Activated naive CD4-positive, alpha-beta T cell treated with anti-CD3 and anti-CD28 coated beads, Interleukin-2, amount 50 U/mL, for 72 hours (primary cell): Measurements from ENCODE around the gene LILRA6. TPM values are rescaled to one million over a fixed set of nuclear protein-coding genes. Genes with fewer than 3 reads are reported as not detected.
"Not testable (repeated sequence)": the region's sequence is repeated elsewhere in the genome, so short reads cannot be mapped to it uniquely, and the experiment has no call there.

Experiments used
- ATAC-seq, 2 donors: fragments of 150-1000 bp; cut with Tn5 transposase; 2 replicates each; pipeline ENCODE4 v1.10.0; 2021; ENCODE audit warnings: mild to moderate bottlenecking in 2 of 2, moderate library complexity in 2 of 2
- DNase-seq, 2 donors: peaks; one replicate each; pipeline ENCODE4 v3.0.0; 2021 to 2022; ENCODE audit warnings: low spot score in 2 of 2
- H3K27ac Mint-ChIP-seq, 2 donors: one replicate each; pipeline ENCODE4 v1.8.0; 2022; ENCODE audit warnings: mild to moderate bottlenecking in 2 of 2, mixed read lengths in 2 of 2
- H3K36me3 Mint-ChIP-seq, 2 donors: one replicate each; pipeline ENCODE4 v1.8.0; 2022; ENCODE audit warnings: mixed read lengths in 2 of 2
- H3K9me3 Mint-ChIP-seq, 2 donors: one replicate each; pipeline ENCODE4 v1.8.0; 2022; ENCODE audit warnings: mixed read lengths in 2 of 2
- total RNA-seq, 2 donors: library from RNA; stranded (reverse); gene quantifications; one replicate each; pipeline ENCODE4 v1.2.3, GENCODE V29; 2022

Gene LILRA6
- total RNA-seq, 2 donors from 2014 or later, result not detected

- Mint-ChIP-seq H3K9me3 (no peaks in the 10 kb centered on the region), H3K27ac (no peak overlapping the region), H3K36me3 (no peaks in the 10 kb centered on the region)
- ATAC-seq, result peak in 1 of 2 donors; percentile 53
- no peak for DNase-seq
Observed at GRCh38 chr19:54273821-54274220, 31.2 kb upstream of the LILRA6 start.

- H3K27ac Mint-ChIP-seq, H3K36me3 Mint-ChIP-seq, ATAC-seq, DNase-seq, H3K9me3 Mint-ChIP-seq: not testable (repeated sequence)
Observed at GRCh38 chr19:54272181-54272580, 29.6 kb upstream of the LILRA6 start.

- not testable (repeated sequence) for H3K9me3 Mint-ChIP-seq, H3K36me3 Mint-ChIP-seq, ATAC-seq, H3K27ac Mint-ChIP-seq, DNase-seq
Observed at GRCh38 chr19:54271587-54271986, 29.0 kb upstream of the LILRA6 start.

- Mint-ChIP-seq H3K36me3 (no peaks in the 10 kb centered on the region), H3K9me3 (no peaks in the 10 kb centered on the region), H3K27ac (no peak overlapping the region)
- ATAC-seq (no peak), DNase-seq (no peak)
Observed at GRCh38 chr19:54271106-54271505, 28.5 kb upstream of the LILRA6 start.

DNA sequence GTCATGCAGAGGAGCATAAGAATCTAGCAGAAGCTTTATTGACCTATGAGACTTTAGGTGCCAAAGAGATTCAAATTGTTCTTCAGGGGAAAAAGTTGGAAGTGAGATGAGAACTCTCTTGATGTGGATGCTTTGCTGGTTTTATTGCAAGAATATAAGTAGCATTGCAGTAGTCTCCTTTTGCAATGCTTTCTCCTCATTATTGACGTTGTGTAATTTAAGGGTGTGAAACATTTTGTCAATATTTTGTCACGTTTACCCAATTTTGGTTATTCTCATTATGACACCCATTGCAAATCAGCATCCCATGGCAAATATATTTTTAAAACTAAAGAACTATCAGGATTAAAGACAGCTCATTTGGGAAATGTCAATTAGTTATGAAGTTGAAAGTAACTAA lies 26.3 kb upstream of the LILRA6 start:
- no peak overlapping the region for H3K27ac Mint-ChIP-seq
- ATAC-seq (no peak), DNase-seq (no peak)
- H3K36me3 Mint-ChIP-seq, result no peaks in the 10 kb centered on the region
- H3K9me3 Mint-ChIP-seq, result no peaks in the 10 kb centered on the region

- ATAC-seq, result peak; percentile 78 to 79
- Mint-ChIP-seq H3K36me3 (no peaks in the 10 kb centered on the region), H3K27ac (no peak overlapping the region), H3K9me3 (no peaks in the 10 kb centered on the region)
- peak in 1 of 2 donors; percentile 74 for DNase-seq
Observed at GRCh38 chr19:54266133-54266532, 23.5 kb upstream of the LILRA6 start.

- DNase-seq (no peak), ATAC-seq (no peak)
- Mint-ChIP-seq H3K27ac (no peak overlapping the region), H3K9me3 (no peaks in the 10 kb centered on the region), H3K36me3 (no peaks in the 10 kb centered on the region)
Observed at GRCh38 chr19:54262470-54262869, 19.9 kb upstream of the LILRA6 start.

- peak in 1 of 2 donors; percentile 11 for DNase-seq
- Mint-ChIP-seq H3K9me3 (no peaks in the 10 kb centered on the region), H3K27ac (no peak overlapping the region)
Observed at GRCh38 chr19:54262066-54262465, 19.5 kb upstream of the LILRA6 start.

GRCh38 chr19:54257116-54257480 lies 14.5 kb upstream of the LILRA6 start, which contains the start of gene LILRB5:
LILRB5 (minus strand) TSS chr19:54257273; CDS start chr19:54257193, 80 bp downstream.
- DNase-seq, result no peak
- Mint-ChIP-seq H3K9me3 (no peaks in the 10 kb centered on the region), H3K27ac (no peak within 1 kb of the TSS), H3K36me3 (no peaks in the 10 kb centered on the region)
- ATAC-seq, result no peak

More at GRCh38 chr19:54262066-54262465, 19.5 kb upstream of the LILRA6 start:
- H3K36me3 Mint-ChIP-seq, result no peaks in the 10 kb centered on the region
- ATAC-seq, result no peak

DNA sequence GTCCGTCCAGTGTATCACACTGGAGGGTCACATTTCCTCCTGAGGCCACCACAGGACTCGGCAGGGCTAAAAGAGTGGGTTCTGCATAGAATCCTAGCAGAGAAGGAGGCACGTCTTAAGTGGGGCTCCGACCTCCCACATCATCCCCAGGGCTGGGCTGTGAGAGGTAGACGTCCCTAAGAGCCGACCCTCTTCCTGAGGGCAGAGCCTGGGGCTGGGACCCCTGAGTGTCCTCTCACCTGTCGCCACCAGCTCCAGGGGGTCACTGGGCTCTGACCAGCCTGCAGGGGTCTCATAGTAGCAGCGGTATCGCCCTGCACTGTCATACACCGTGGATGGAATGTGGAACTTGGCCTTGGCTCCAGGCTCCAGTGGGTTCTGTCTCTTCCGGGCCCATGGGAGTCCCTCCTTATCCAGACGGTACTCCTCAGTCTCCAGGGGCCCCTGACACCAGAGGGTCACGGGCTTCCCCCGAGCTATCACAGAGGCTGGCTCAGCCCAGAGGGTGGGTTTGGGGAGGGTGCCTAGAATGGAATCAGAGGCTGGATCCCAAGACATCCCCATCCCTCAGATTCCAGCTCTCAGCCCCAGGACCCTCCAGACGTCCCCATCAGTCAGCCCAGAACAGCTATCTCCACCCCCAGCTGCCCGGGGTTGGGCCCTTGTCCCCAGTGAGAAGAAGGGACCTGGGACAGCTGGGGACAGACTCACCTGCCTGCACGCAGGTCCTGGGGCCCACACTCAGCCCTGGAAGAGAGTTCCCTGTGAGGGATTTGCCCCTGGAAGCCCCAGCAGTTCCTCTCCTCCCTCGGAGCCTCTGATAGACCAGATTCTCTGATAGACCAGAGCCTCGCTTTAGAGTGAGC lies 13.9 kb upstream of the LILRA6 start:
- no peaks in the 10 kb centered on the region for H3K36me3 Mint-ChIP-seq
- no peak for ATAC-seq
- H3K9me3 Mint-ChIP-seq, result no peaks in the 10 kb centered on the region
- no peak for DNase-seq
- H3K27ac Mint-ChIP-seq, result no peak overlapping the region

GRCh38 chr19:54255105-54255775 lies 12.7 kb upstream of the LILRA6 start:
- Mint-ChIP-seq H3K27ac (no peak overlapping the region), H3K9me3 (no peaks in the 10 kb centered on the region), H3K36me3 (no peaks in the 10 kb centered on the region)
- ATAC-seq, result no peak
- no peak for DNase-seq

DNA sequence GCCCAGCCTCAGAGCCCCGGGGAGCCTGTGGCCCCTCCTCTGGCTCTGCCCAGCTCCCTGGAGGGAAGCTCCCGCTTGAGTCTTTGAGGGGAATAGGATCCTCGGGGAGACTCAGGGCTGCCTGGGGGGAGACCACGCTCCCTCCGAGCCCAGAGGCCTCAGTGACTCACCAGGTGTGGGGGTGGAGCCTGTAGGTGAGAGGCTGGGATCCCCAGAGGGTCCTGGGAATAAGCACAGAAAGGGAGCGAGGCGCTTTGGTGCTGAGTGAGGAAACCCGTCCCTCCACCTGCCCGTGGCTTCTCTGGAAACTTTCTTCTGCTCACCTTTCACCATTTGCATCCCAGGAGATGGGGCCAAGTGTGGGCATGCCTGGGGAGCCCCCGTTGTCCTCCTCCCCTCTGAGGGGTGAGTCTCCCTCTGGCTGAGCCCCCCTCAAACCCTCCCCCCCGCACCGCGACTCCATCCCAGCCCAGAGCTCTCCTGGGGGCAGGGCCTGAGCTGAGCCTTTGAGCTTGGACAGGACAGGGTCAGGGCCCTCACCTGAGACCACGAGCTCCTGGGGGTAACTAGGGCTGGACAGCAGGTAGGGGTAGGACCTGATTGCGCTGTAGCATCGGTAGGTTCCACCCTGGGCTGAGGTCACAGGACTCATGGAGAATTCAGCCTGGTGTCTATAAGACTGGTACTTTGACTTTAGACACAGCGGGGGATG lies 11.8 kb upstream of the LILRA6 start:
- H3K9me3 Mint-ChIP-seq, result no peaks in the 10 kb centered on the region
- H3K36me3 Mint-ChIP-seq, result no peaks in the 10 kb centered on the region
- no peak overlapping the region for H3K27ac Mint-ChIP-seq
- DNase-seq (no peak), ATAC-seq (no peak)

DNA sequence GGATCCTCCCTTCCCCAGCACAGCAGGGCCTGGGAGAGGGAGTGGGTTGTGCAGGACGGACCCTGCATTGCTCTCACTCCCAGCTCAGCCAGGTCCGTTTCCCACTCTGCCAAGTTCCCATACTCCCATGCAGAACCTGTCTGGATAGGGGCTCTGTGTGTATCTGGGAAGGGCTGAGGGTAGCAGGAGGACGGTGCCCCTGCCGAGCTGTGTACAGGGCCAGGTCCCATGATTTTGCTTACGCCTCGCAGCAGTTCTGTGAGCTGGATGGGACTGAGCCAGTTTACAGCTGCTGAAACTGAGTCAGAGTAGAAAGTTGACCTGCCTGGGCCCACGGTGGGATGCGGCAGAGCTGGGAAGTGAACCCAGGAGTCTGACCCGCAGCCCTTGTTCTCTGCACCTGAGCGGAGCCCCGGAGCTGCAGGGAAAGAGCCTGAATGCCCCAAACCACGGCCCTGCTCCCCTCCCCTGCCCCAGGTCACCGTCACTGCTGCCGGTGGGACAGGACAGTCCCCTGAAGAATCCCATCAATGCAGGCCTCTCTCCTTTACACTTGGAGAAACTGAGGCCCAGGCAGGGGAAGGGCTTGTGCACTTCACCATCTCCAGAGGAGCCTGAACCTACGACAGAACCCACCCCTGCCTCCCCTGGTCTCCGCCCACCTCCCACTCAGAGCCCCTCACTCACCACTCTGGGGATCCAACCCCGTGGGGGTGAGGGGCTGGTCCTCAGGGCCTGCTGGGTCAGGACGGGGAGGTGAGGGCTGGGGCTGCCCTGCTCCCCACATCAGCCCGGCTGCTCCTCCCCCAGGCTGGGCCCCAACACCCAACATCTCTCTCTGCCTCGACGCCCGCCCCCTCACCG lies 11.0 kb upstream of the LILRA6 start:
- Mint-ChIP-seq H3K36me3 (no peaks in the 10 kb centered on the region), H3K9me3 (no peaks in the 10 kb centered on the region), H3K27ac (no peak overlapping the region)
- DNase-seq (no peak), ATAC-seq (no peak)

DNA sequence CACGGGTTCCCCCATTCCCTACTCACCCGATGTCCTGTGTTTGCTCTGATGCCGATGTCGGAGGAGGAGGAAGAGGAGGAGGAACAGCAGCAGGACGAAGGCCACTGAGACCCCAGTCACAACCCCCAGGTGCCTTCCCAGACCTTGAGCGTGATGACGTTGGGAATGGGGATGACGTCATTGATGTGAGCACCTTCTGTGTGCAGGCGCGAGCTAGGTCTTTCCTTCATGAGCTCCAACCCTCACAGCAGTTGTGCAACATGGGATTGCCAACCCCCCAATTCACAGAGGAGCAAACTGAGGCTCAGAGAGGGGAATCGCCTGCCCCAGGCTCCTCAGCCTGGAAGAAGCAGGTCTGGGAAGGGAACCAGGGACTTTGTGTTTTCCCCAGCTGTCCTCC lies 10.3 kb upstream of the LILRA6 start:
- Mint-ChIP-seq H3K9me3 (no peaks in the 10 kb centered on the region), H3K36me3 (no peaks in the 10 kb centered on the region), H3K27ac (no peak overlapping the region)
- DNase-seq (no peak), ATAC-seq (no peak)

- Mint-ChIP-seq H3K36me3 (no peaks in the 10 kb centered on the region), H3K9me3 (no peaks in the 10 kb centered on the region), H3K27ac (no peak overlapping the region)
- ATAC-seq (no peak), DNase-seq (no peak)
Observed at GRCh38 chr19:54252243-54252642, 9.7 kb upstream of the LILRA6 start.

DNA sequence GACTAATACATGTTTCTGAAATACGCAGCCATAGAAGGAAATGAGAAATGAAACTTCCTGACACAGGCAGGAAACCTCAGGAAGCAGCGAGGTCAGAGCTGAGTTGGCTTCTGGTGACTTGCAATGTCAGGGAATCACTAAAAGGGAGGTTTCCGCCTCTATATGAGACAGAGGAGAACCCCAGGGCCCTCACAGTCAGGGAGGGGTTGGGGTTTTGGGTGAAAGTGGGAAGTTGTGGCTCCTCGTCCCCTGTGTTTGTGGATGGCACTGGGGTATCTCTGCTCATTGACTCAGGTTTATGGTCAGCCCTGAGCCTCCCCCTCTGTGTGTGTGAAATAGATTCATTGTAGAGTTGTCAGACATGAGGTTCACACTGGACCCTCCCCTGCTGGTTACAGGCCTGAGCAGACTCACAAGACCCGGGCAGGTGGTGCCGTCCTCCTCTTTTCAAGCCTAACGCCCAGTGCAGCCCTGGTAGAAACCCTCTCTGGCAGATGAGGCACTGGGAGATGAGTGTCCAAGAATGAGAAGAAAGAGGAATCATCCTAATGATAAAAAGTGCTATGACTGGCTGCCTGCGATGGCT lies 5.5 kb upstream of the LILRA6 start:
- peak; percentile 93 to 94 for ATAC-seq
- no peaks in the 10 kb centered on the region for H3K36me3 Mint-ChIP-seq
- H3K27ac Mint-ChIP-seq, result peak overlapping the region in 1 of 2 donors; percentile 25
- DNase-seq, result peak in 1 of 2 donors; percentile 80
- H3K9me3 Mint-ChIP-seq, result no peaks in the 10 kb centered on the region
